HepG2 (cell line): Measurements from ENCODE around the gene PPP1R3C. TPM values are rescaled to one million over a fixed set of nuclear protein-coding genes. Genes with fewer than 3 reads are reported as not detected.

Experiments
- ARNTL ChIP-seq: sonication (generic); formaldehyde crosslinking; IDR thresholded peaks from 2 replicates; pipeline ENCODE4 v1.4.0; 2020; ENCODE audit warnings: mild to moderate bottlenecking, missing genetic modification reagents
- ATF7-NPFF ChIP-seq: sonication (generic); formaldehyde crosslinking; IDR thresholded peaks from 2 replicates; pipeline ENCODE4 v1.8.1; 2023; ENCODE audit warnings: mild to moderate bottlenecking, low read depth, missing genetic modification reagents, moderate library complexity
- BHLHE40 ChIP-seq: IDR thresholded peaks from 2 replicates; pipeline ENCODE4 v1.6.1; 2011; ENCODE audit warnings: low read length, improper control_type of control experiment
- ELF4 ChIP-seq: sonication (generic); formaldehyde crosslinking; IDR thresholded peaks from 2 replicates; pipeline ENCODE4 v1.5.0; 2020; ENCODE audit warnings: missing genetic modification reagents, mild to moderate bottlenecking, moderate library complexity, borderline replicate concordance
- FLYWCH1 ChIP-seq: sonication (generic); formaldehyde crosslinking; IDR thresholded peaks from 2 replicates; pipeline ENCODE4 v1.8.1; 2023; ENCODE audit warnings: mild to moderate bottlenecking, missing genetic modification reagents
- GTF3A ChIP-seq: sonication (generic); formaldehyde crosslinking; conservative IDR thresholded peaks from 2 replicates; pipeline ENCODE4 v1.4.0; 2020; ENCODE audit warnings: mild to moderate bottlenecking, missing genetic modification reagents
- ZNF24 ChIP-seq: fragments of 450-650 bp; IDR thresholded peaks from 2 replicates; pipeline ENCODE4 v1.6.1; 2017; ENCODE audit warnings: antibody characterized with exemption, mild to moderate bottlenecking
- ZNF263 ChIP-seq: sonication (generic); formaldehyde crosslinking; IDR thresholded peaks from 2 replicates; pipeline ENCODE4 v1.4.0; 2020; ENCODE audit warnings: missing genetic modification reagents
- ZNF354B ChIP-seq: sonication (generic); formaldehyde crosslinking; IDR thresholded peaks from 2 replicates; pipeline ENCODE4 v1.8.0; 2022; ENCODE audit warnings: mild to moderate bottlenecking, missing genetic modification reagents
- ZNF431 ChIP-seq: sonication (generic); formaldehyde crosslinking; IDR thresholded peaks from 2 replicates; pipeline ENCODE4 v1.9.0; 2022; ENCODE audit warnings: missing genetic modification reagents, low read depth, mild to moderate bottlenecking, borderline replicate concordance
- ZNF550 ChIP-seq: sonication (generic); formaldehyde crosslinking; IDR thresholded peaks from 2 replicates; pipeline ENCODE4 v1.4.0; 2020; ENCODE audit warnings: mild to moderate bottlenecking, missing genetic modification reagents, borderline replicate concordance
- ZNF598 ChIP-seq: sonication (generic); formaldehyde crosslinking; IDR thresholded peaks from 2 replicates; pipeline ENCODE4 v1.5.1; 2020; ENCODE audit warnings: mild to moderate bottlenecking, missing genetic modification reagents, borderline replicate concordance
- polyA plus RNA-seq, 8 experiments: library from polyadenylated mRNA; depleted of rRNA in 3 of 8; stranded (reverse) in 7 of 8; unstranded in 1 of 8; fragments of >200 nt; fragmentation: Illumina TruSeq in 4 of 8; extraction: Trizol in 4 of 8; gene quantifications; 2 replicates each; pipeline versions ENCODE4 v1.2.1 to v1.2.3, GENCODE V29; 2011 to 2016; ENCODE audit warnings: low read depth in 4 of 8, missing spikeins in 1 of 8, mixed read lengths in 1 of 8; ENCODE audit not compliant: insufficient read depth in 1 of 8
- total RNA-seq, 5 experiments: library from RNA; depleted of rRNA; stranded (reverse); fragments of >200 nt; fragmentation: Illumina TruSeq; extraction: Trizol; gene quantifications; 2 replicates each; pipeline ENCODE4 v1.2.3, GENCODE V29; 2016; ENCODE audit warnings: low read depth in 1 of 5
- TF ChIP-seq, protein P1 (sequence below), 2 experiments: fragments of 450-650 bp in 1 of 2; sonication (generic) in 1 of 2; formaldehyde crosslinking in 1 of 2; IDR thresholded peaks; 2 replicates each; pipeline versions ENCODE4 v1.6.1 to v1.8.0; 2016 to 2022; ENCODE audit warnings: antibody characterized with exemption in 1 of 2, mild to moderate bottlenecking in 1 of 2, missing genetic modification reagents in 1 of 2
- TF ChIP-seq, protein P2 (sequence below): sonication (generic); formaldehyde crosslinking; IDR thresholded peaks from 2 replicates; pipeline ENCODE4 v1.5.0; 2020; ENCODE audit warnings: mild to moderate bottlenecking, missing genetic modification reagents, borderline replicate concordance
- TF ChIP-seq, protein P3 (sequence below): sonication (generic); formaldehyde crosslinking; IDR thresholded peaks from 2 replicates; pipeline ENCODE4 v1.4.0; 2020; ENCODE audit warnings: missing genetic modification reagents

PPP1R3C gene
- total and polyA plus RNA-seq, 2 of the 13 experiments (the other 11 are each of a cell fraction or from before 2014, with no cell fraction given), result 13.3 to 14.8 TPM

DNA sequence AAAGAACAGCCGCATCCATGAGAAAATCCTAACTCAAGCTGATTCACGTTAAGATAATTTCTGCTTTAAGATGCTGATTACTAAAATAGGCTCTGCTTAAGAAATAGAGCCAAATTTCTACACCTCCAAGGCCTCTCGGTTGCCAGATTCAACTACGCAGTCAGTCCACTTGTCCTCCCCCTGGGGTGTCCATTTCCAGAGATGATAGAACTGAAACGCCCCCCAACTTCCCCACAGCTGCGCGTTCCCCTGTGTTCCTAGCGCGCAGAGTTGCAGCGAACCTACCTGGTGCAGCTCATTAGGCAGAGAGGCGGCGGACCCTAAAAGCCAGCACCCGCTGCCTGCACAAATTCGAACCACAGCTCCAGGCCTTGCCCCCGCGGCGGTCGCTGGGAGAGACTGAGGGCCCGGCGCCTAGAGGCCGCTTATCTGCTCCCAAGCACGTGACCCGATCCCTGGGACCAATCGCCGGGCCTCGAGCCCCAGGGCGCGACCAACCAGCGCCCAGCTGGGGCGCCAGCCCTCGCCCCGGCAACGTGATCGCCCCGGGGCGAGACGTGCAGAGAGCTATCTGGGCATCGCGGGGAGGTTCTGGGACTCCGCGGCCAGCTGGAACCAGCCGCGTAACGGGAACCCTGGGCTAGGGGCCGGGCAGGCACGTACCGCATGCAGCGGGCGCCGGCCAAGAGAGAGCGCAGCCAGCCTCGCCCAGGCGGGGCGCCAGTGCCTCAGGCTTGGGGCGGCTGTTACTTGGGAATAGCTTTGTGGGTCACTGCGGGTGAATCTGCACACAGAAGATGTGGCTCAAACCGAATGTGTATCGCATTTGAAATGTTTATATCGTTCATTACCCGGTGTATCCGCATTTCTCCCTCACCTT lies at the start of gene PPP1R3C (continued):
- TF ChIP-seq, protein P1, sequence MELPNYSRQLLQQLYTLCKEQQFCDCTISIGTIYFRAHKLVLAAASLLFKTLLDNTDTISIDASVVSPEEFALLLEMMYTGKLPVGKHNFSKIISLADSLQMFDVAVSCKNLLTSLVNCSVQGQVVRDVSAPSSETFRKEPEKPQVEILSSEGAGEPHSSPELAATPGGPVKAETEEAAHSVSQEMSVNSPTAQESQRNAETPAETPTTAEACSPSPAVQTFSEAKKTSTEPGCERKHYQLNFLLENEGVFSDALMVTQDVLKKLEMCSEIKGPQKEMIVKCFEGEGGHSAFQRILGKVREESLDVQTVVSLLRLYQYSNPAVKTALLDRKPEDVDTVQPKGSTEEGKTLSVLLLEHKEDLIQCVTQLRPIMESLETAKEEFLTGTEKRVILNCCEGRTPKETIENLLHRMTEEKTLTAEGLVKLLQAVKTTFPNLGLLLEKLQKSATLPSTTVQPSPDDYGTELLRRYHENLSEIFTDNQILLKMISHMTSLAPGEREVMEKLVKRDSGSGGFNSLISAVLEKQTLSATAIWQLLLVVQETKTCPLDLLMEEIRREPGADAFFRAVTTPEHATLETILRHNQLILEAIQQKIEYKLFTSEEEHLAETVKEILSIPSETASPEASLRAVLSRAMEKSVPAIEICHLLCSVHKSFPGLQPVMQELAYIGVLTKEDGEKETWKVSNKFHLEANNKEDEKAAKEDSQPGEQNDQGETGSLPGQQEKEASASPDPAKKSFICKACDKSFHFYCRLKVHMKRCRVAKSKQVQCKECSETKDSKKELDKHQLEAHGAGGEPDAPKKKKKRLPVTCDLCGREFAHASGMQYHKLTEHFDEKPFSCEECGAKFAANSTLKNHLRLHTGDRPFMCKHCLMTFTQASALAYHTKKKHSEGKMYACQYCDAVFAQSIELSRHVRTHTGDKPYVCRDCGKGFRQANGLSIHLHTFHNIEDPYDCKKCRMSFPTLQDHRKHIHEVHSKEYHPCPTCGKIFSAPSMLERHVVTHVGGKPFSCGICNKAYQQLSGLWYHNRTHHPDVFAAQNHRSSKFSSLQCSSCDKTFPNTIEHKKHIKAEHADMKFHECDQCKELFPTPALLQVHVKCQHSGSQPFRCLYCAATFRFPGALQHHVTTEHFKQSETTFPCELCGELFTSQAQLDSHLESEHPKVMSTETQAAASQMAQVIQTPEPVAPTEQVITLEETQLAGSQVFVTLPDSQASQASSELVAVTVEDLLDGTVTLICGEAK (IDR thresholded peaks at IDR 0.05), result no peak
- TF ChIP-seq, protein P1 (CRISPR knock-in tag; IDR thresholded peaks at IDR 0.05), result peak; percentile 94
- no peak for TF ChIP-seq ZNF24
- peak; percentile 91 for TF ChIP-seq ATF7-NPFF (CRISPR knock-in tag)
- TF ChIP-seq, protein P2, sequence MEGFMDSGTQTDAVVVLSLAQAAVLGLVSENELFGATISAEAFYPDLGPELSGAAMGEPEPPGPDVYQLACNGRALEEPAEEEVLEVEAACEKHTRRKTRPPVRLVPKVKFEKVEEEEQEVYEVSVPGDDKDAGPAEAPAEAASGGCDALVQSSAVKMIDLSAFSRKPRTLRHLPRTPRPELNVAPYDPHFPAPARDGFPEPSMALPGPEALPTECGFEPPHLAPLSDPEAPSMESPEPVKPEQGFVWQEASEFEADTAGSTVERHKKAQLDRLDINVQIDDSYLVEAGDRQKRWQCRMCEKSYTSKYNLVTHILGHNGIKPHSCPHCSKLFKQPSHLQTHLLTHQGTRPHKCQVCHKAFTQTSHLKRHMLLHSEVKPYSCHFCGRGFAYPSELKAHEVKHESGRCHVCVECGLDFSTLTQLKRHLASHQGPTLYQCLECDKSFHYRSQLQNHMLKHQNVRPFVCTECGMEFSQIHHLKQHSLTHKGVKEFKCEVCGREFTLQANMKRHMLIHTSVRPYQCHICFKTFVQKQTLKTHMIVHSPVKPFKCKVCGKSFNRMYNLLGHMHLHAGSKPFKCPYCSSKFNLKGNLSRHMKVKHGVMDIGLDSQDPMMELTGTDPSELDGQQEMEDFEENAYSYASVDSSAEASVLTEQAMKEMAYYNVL (CRISPR knock-in tag), result peak; percentile 62; the same call in 1 of the 2 replicates
- no peak; the same call in 1 of the 2 replicates for TF ChIP-seq ZNF354B
- 0 out of 2 replicates have a peak, but pooled peaks have one; percentile 57 for TF ChIP-seq GTF3A (CRISPR knock-in tag)
- no peak for TF ChIP-seq ELF4 (CRISPR knock-in tag)
- peak; percentile 99 for TF ChIP-seq ARNTL (CRISPR knock-in tag)
- TF ChIP-seq FLYWCH1, result no peak
- no peak for TF ChIP-seq ZNF550 (CRISPR knock-in tag)
- peak; percentile 94 for TF ChIP-seq BHLHE40
- TF ChIP-seq ZNF263 (CRISPR knock-in tag), result peak; percentile 65; the same call in 1 of the 2 replicates
- peak; percentile 99 for TF ChIP-seq ZNF431 (CRISPR knock-in tag)
- TF ChIP-seq, protein P3, sequence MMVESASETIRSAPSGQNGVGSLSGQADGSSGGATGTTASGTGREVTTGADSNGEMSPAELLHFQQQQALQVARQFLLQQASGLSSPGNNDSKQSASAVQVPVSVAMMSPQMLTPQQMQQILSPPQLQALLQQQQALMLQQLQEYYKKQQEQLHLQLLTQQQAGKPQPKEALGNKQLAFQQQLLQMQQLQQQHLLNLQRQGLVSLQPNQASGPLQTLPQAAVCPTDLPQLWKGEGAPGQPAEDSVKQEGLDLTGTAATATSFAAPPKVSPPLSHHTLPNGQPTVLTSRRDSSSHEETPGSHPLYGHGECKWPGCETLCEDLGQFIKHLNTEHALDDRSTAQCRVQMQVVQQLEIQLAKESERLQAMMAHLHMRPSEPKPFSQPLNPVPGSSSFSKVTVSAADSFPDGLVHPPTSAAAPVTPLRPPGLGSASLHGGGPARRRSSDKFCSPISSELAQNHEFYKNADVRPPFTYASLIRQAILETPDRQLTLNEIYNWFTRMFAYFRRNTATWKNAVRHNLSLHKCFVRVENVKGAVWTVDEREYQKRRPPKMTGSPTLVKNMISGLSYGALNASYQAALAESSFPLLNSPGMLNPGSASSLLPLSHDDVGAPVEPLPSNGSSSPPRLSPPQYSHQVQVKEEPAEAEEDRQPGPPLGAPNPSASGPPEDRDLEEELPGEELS (CRISPR knock-in tag), result peak; percentile 56
- peak; percentile 91; the same call in 1 of the 2 replicates for TF ChIP-seq ZNF598 (CRISPR knock-in tag)
